ENCODE measurements around the gene REEP1.

DNA sequence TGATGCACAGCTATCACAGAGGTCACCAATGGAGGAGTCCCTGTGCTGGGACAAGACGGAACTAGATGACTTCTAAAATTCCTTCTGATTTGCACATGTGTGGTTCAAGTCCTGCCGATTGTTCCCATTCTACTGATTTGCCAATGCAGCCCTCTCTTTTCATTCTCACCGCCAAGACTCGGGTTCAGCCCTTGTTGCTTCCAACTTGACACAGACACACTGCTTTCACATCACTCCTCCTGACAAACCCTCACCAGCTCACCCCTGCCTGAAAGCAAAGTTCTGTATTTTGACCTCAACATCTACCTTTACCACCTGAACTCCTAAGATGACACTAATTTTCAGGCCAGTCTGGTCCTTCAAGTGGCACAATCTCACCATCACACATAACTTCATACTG lies 25.5 kb downstream of the REEP1 start:
- TF ChIP-seq, protein P1, sequence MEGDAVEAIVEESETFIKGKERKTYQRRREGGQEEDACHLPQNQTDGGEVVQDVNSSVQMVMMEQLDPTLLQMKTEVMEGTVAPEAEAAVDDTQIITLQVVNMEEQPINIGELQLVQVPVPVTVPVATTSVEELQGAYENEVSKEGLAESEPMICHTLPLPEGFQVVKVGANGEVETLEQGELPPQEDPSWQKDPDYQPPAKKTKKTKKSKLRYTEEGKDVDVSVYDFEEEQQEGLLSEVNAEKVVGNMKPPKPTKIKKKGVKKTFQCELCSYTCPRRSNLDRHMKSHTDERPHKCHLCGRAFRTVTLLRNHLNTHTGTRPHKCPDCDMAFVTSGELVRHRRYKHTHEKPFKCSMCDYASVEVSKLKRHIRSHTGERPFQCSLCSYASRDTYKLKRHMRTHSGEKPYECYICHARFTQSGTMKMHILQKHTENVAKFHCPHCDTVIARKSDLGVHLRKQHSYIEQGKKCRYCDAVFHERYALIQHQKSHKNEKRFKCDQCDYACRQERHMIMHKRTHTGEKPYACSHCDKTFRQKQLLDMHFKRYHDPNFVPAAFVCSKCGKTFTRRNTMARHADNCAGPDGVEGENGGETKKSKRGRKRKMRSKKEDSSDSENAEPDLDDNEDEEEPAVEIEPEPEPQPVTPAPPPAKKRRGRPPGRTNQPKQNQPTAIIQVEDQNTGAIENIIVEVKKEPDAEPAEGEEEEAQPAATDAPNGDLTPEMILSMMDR (IDR thresholded peaks at IDR 0.05), result no peak
- no peak for TF ChIP-seq POLR2A (IDR thresholded peaks at IDR 0.05)

Data from uterus (tissue), 2 donors.